ENCODE data around the gene LRRC7.

Gene LRRC7

GRCh38 chr1:69650779-69651178, 83.1 kb downstream of the LRRC7 start:
- Histone ChIP-seq H3K4me2 (ENCODE audit: low read depth, low read length, poor library complexity, severe bottlenecking) (no peak overlapping the region), H3K27me3 (ENCODE audit: insufficient read depth, low read length, poor library complexity, severe bottlenecking) (no peaks in the 10 kb centered on the region), H3K9me2 (replicated peaks; ENCODE audit: low read depth, low read length) (0 out of 2 replicates have a peak, but pooled peaks cover 7% of the 10 kb centered on the region), H3K9ac (ENCODE audit: low read depth, low read length, poor library complexity, severe bottlenecking) (no peak overlapping the region), H2AFZ (ENCODE audit: low read length) (no peak overlapping the region), H4K20me1 (ENCODE audit: insufficient read depth, low read length, poor library complexity, severe bottlenecking) (no peaks in the 10 kb centered on the region), H3K4me1 (ENCODE audit: insufficient read depth, low read length, poor library complexity, severe bottlenecking) (no peaks in the 10 kb centered on the region), H3K4me3 (ENCODE audit: low read length, poor library complexity, severe bottlenecking) (no peak overlapping the region), H3K9me3 (ENCODE audit: insufficient read depth, low read depth, low read length) (no peaks in the 10 kb centered on the region), H3K36me3 (ENCODE audit: insufficient read depth, low read length) (no peaks in the 10 kb centered on the region), H3F3A (ENCODE audit: low read depth) (no peaks in the 10 kb centered on the region), H3K79me2 (ENCODE audit: insufficient read depth, low read length) (no peaks in the 10 kb centered on the region)
- no peak for TF ChIP-seq CTCF (conservative IDR thresholded peaks at IDR 0.05; ENCODE audit: low read length)
- no peak for TF ChIP-seq EZH2phosphoT487 (IDR thresholded peaks at IDR 0.05; ENCODE audit: borderline replicate concordance)

DNA sequence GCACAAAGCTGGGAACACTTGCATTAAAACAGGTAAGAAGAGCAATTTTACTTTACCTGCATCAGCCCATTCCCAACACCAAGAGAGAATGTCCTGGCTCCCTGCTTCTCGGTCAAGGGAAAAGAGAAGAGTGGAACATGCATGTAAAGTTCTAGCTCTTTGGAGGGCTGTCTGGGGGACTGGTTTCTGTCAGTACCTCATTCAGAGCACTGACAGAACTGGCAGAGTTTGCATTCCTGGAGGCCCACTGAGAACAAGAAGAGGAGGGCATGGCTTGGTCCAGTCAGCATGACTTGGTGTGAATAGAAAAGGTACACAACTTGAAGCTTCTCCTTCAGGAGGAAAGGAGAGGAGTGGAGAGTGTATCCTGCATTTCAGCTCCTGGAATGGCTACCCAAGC, 83.9 kb downstream of the LRRC7 start:
- Histone ChIP-seq H2AFZ (ENCODE audit: low read length) (no peak overlapping the region), H3K4me3 (ENCODE audit: low read length, poor library complexity, severe bottlenecking) (no peak overlapping the region)

GRCh38 chr1:69657971-69658370, 90.2 kb downstream of the LRRC7 start:
- H3K4me1 ChIP-seq (ENCODE audit: insufficient read depth, low read length, poor library complexity, severe bottlenecking), result peaks cover 6% of the 10 kb centered on the region
- TF ChIP-seq EZH2phosphoT487 (IDR thresholded peaks at IDR 0.05; ENCODE audit: borderline replicate concordance) (no peak), CTCF (conservative IDR thresholded peaks at IDR 0.05; ENCODE audit: low read length) (no peak)
- no peak overlapping the region for H3K9ac ChIP-seq (ENCODE audit: low read depth, low read length, poor library complexity, severe bottlenecking)
- no peak overlapping the region for H3K4me3 ChIP-seq (ENCODE audit: low read length, poor library complexity, severe bottlenecking)
- 0 out of 2 replicates have a peak, but pooled peaks cover 7% of the 10 kb centered on the region for H3K9me2 ChIP-seq (replicated peaks; ENCODE audit: low read depth, low read length)
- no peaks in the 10 kb centered on the region for H3K27me3 ChIP-seq (ENCODE audit: insufficient read depth, low read length, poor library complexity, severe bottlenecking)
- no peaks in the 10 kb centered on the region for H3F3A ChIP-seq (ENCODE audit: low read depth)
- no peaks in the 10 kb centered on the region for H3K79me2 ChIP-seq (ENCODE audit: insufficient read depth, low read length)
- no peak overlapping the region for H2AFZ ChIP-seq (ENCODE audit: low read length)
- no peaks in the 10 kb centered on the region for H4K20me1 ChIP-seq (ENCODE audit: insufficient read depth, low read length, poor library complexity, severe bottlenecking)
- H3K36me3 ChIP-seq (ENCODE audit: insufficient read depth, low read length), result no peaks in the 10 kb centered on the region
- H3K4me2 ChIP-seq (ENCODE audit: low read depth, low read length, poor library complexity, severe bottlenecking), result no peak overlapping the region
- no peaks in the 10 kb centered on the region for H3K9me3 ChIP-seq (ENCODE audit: insufficient read depth, low read depth, low read length)

More for the DNA sequence above, 83.9 kb downstream of the LRRC7 start:
- H3K9me3 ChIP-seq (ENCODE audit: insufficient read depth, low read depth, low read length), result no peaks in the 10 kb centered on the region
- no peaks in the 10 kb centered on the region for H3K79me2 ChIP-seq (ENCODE audit: insufficient read depth, low read length)
- no peak overlapping the region for H3K9ac ChIP-seq (ENCODE audit: low read depth, low read length, poor library complexity, severe bottlenecking)
- H4K20me1 ChIP-seq (ENCODE audit: insufficient read depth, low read length, poor library complexity, severe bottlenecking), result no peaks in the 10 kb centered on the region
- no peaks in the 10 kb centered on the region for H3K36me3 ChIP-seq (ENCODE audit: insufficient read depth, low read length)
- 0 out of 2 replicates have a peak, but pooled peaks cover 7% of the 10 kb centered on the region for H3K9me2 ChIP-seq (replicated peaks; ENCODE audit: low read depth, low read length)
- TF ChIP-seq EZH2phosphoT487 (IDR thresholded peaks at IDR 0.05; ENCODE audit: borderline replicate concordance), result no peak
- TF ChIP-seq CTCF (conservative IDR thresholded peaks at IDR 0.05; ENCODE audit: low read length), result no peak
- no peaks in the 10 kb centered on the region for H3K27me3 ChIP-seq (ENCODE audit: insufficient read depth, low read length, poor library complexity, severe bottlenecking)
- H3K4me1 ChIP-seq (ENCODE audit: insufficient read depth, low read length, poor library complexity, severe bottlenecking), result no peaks in the 10 kb centered on the region
- H3F3A ChIP-seq (ENCODE audit: low read depth), result no peaks in the 10 kb centered on the region
- no peak overlapping the region for H3K4me2 ChIP-seq (ENCODE audit: low read depth, low read length, poor library complexity, severe bottlenecking)
